Measurements from ENCODE around the gene POP5. TPM values are rescaled to one million over a fixed set of nuclear protein-coding genes. Genes with fewer than 3 reads are reported as not detected.
"Not testable (repeated sequence)": the region's sequence is repeated elsewhere in the genome, so short reads cannot be mapped to it uniquely, and the experiment has no call there.

The POP5 gene
- total RNA-seq, 1 donor from 2014 or later: 49.2 TPM

GRCh38 chr12:120538281-120539156, 42.7 kb downstream of the POP5 start:
- peak; percentile 93 for DNase-seq (ENCODE audit: low read depth)

- DNase-seq (ENCODE audit: low read depth): no peak
These were observed 43.4 kb downstream of the POP5 start for GRCh38 chr12:120537856-120538220.

- DNase-seq (ENCODE audit: low read depth): no peak
These were observed 45.0 kb downstream of the POP5 start for GRCh38 chr12:120536064-120536791.

GRCh38 chr12:120534703-120535655, 46.2 kb downstream of the POP5 start:
- DNase-seq (ENCODE audit: low read depth): peak; percentile 90

- peak; percentile 80 for DNase-seq (ENCODE audit: low read depth)
These were observed 46.9 kb downstream of the POP5 start, which contains the start of gene RNF10 for GRCh38 chr12:120534203-120534702. TSS of gene RNF10 (plus strand) at chr12:120534356. CDS start at chr12:120534812, 456 bp downstream.

GRCh38 chr12:120532701-120533238, 48.4 kb downstream of the POP5 start:
- DNase-seq (ENCODE audit: low read depth): no peak

GRCh38 chr12:120530418-120530761, 50.8 kb downstream of the POP5 start:
- DNase-seq (ENCODE audit: low read depth): not testable (repeated sequence)

- DNase-seq (ENCODE audit: low read depth): peak; percentile 74
These were observed 51.4 kb downstream of the POP5 start for GRCh38 chr12:120529641-120530417.

- peak; percentile 64 for DNase-seq (ENCODE audit: low read depth)
These were observed 52.2 kb downstream of the POP5 start, which contains the start of gene COQ5 for GRCh38 chr12:120528861-120529525. TSS of gene COQ5 (minus strand) at chr12:120529158. CDS start at chr12:120529141, 17 bp downstream.

Other genes starting within 250 kb of the POP5 start
- gene MSI1, start 212.2 kb downstream of the POP5 start, total RNA-seq: 0.15 TPM in 1 of 2 replicates, not detected in the other
- gene COX6A1, start 143.3 kb downstream of the POP5 start, total RNA-seq: 413 and 865 TPM in 2 replicates
- 25.5 and 35.4 TPM in 2 replicates for gene TRIAP1, start 135.0 kb downstream of the POP5 start, total RNA-seq
- 30.9 and 32.0 TPM in 2 replicates for gene GATC, start 135.0 kb downstream of the POP5 start, total RNA-seq
- gene SRSF9, start 111.7 kb downstream of the POP5 start, total RNA-seq: 190 and 199 TPM in 2 replicates
- gene DYNLL1, start 85.3 kb downstream of the POP5 start, total RNA-seq: 216 and 417 TPM in 2 replicates
- 46.6 and 50.0 TPM in 2 replicates for gene COQ5, start 52.2 kb downstream of the POP5 start, total RNA-seq
- 84.7 and 491 TPM in 2 replicates for gene RNF10, start 47.0 kb downstream of the POP5 start, total RNA-seq
- not detected in 2 replicates for gene CABP1, start 59.2 kb upstream of the POP5 start, total RNA-seq
- 137 and 146 TPM in 2 replicates for gene MLEC, start 105.7 kb upstream of the POP5 start, total RNA-seq
- 16.8 and 68.2 TPM in 2 replicates for gene UNC119B, start 129.1 kb upstream of the POP5 start, total RNA-seq
- 28.0 and 36.5 TPM in 2 replicates for gene ACADS, start 144.4 kb upstream of the POP5 start, total RNA-seq

All from renal cortical epithelial cell (primary cell).